Ovary (tissue), 9 donors: ENCODE data around the gene WWOX. TPM values are rescaled to one million over a fixed set of nuclear protein-coding genes. Genes with fewer than 3 reads are reported as not detected.

Source experiments
- DNase-seq, 5 donors: peaks; one replicate each; pipeline ENCODE4 v3.0.0-alpha.2; 2019 to 2020
- H3K27ac ChIP-seq, 2 donors: fragments of 200-600 bp; one replicate each; pipeline versions ENCODE4 v1.5.1 to v1.8.0; 2019 to 2022
- H3K27me3 ChIP-seq: fragments of 200-600 bp; one replicate; pipeline ENCODE4 v1.8.0; 2022
- H3K36me3 ChIP-seq: fragments of 200-600 bp; sonication (generic); one replicate; pipeline ENCODE4 v1.5.1; 2019
- H3K4me1 ChIP-seq: one replicate; pipeline ENCODE4 v1.8.1; 2013; ENCODE audit warnings: mild to moderate bottlenecking, moderate library complexity; ENCODE audit not compliant: insufficient read depth
- H3K4me3 ChIP-seq: fragments of 200-600 bp; sonication (generic); one replicate; pipeline ENCODE4 v1.5.1; 2017
- H3K9me3 ChIP-seq, 2 donors: fragments of 200-600 bp in 1 of 2; sonication (generic) in 1 of 2; one replicate each; pipeline versions ENCODE4 v1.5.1 to v1.8.1; 2013 to 2019; ENCODE audit warnings: mild to moderate bottlenecking in 1 of 2, moderate library complexity in 1 of 2
- CTCF ChIP-seq, 3 donors: fragments of 450-650 bp in 2 of 3; fragments of 200-600 bp in 1 of 3; IDR thresholded peaks; one replicate each; pipeline versions ENCODE4 v1.5.1 to v1.8.0; 2016 to 2022; ENCODE audit warnings: antibody characterized with exemption in 3 of 3, mild to moderate bottlenecking in 1 of 3
- EP300 ChIP-seq: sonication (generic); formaldehyde crosslinking; IDR thresholded peaks from one replicate; pipeline ENCODE4 v1.6.1; 2017; ENCODE audit warnings: antibody characterized with exemption
- POLR2A ChIP-seq: fragments of 450-650 bp; IDR thresholded peaks from one replicate; pipeline ENCODE4 v1.6.1; 2017; ENCODE audit warnings: antibody characterized with exemption, mild to moderate bottlenecking, moderate library complexity
- WGBS, 3 donors: extraction: QIAGEN DNeasy Blood & Tissue Kit in 1 of 3; methylation state at CpG; one replicate each; pipeline versions ENCODE4 v1.1.5 to v1.1.7; 2013 to 2017; 5-methylcytosine and 5-hydroxymethylcytosine counted together
- intact Hi-C, 4 donors: fragments of 100-400 bp; cut with DNase I; formaldehyde crosslinking; loops; one replicate each; pipeline versions ENCODE4 v1.11.0 to v1.15.1; 2022 to 2023
- polyA plus RNA-seq, 2 donors: library from polyadenylated mRNA; stranded (reverse); fragments of 200-250 nt in 1 of 2; fragments of 350-450 nt in 1 of 2; fragmentation: Illumina TruSeq in 1 of 2; extraction: RNeasy Lipid Tissue Mini Kit (QIAGEN cat#74804) in 1 of 2; gene quantifications; one replicate each; pipeline ENCODE4 v1.2.3, GENCODE V29; 2013 to 2014
- total RNA-seq, 7 donors: library from RNA; depleted of rRNA in 2 of 7; stranded (reverse); fragments of >200 nt in 2 of 7; fragmentation: NEBNext Ultra II Directional in 3 of 7; extraction: Animal tissue kit (Norgen Biotek cat#: 25700) in 3 of 7; gene quantifications; one replicate each; pipeline versions ENCODE4 v1.1.0 to v1.2.4, GENCODE V29; 2016 to 2023
- donor health status: DM: no; HTN: no; CAD: no; lungs with moderate emphysema.
- donor health status: DM: no; HTN: no; CAD: no.
- donor health status: Bipolar disorder and iron deficiency.
- donor health status: DM: yes; HTN: yes; CAD: no.
- donor health status: DM: no; HTN: no; CAD: no.
- donor health status: DM: yes; HTN: yes; CAD: no.

WWOX gene
- total and polyA plus RNA-seq, 9 donors: 11.0 to 40.5 (median 25.2) TPM

- peak; percentile 58 to 77 (median 71) for DNase-seq
- WGBS, 3 donors: 22 to 34% (median 22%) methylated on average over 12 of the region's 12 CpGs
- no peak for TF ChIP-seq POLR2A
- no peaks in the 10 kb centered on the region for H3K9me3 ChIP-seq
- peak overlapping the region in 1 of 2 donors; percentile 74 for H3K27ac ChIP-seq
- no peaks in the 10 kb centered on the region for H3K36me3 ChIP-seq
- H3K27me3 ChIP-seq: no peaks in the 10 kb centered on the region
- peaks cover 10% of the 10 kb centered on the region for H3K4me1 ChIP-seq
- no peak overlapping the region for H3K4me3 ChIP-seq
- intact Hi-C loops: loop anchor here in 3 of 4 donors (5.0 to 10.0 kb wide), 6 partner anchors 268 to 1580 kb away; partner anchors contain the start of gene MAF (in 2 of the 3)
These were observed 405.0 kb downstream of the WWOX start for GRCh38 chr16:78504401-78504851.

GRCh38 chr16:78505036-78505435 lies 405.6 kb downstream of the WWOX start:
- Histone ChIP-seq H3K36me3 (no peaks in the 10 kb centered on the region), H3K27me3 (no peaks in the 10 kb centered on the region), H3K4me1 (peaks cover 6% of the 10 kb centered on the region), H3K27ac (peak overlapping the region in 1 of 2 donors; percentile 74), H3K4me3 (no peak overlapping the region), H3K9me3 (no peaks in the 10 kb centered on the region)
- WGBS, 3 donors: 8 to 27% (median 18%) methylated on average over 6 of the region's 6 CpGs
- intact Hi-C loops: loop anchor here in 2 of 4 donors (5.0 to 10.0 kb wide), 5 partner anchors 267 to 1580 kb away; no protein-coding TSS in a partner anchor
- TF ChIP-seq CTCF (IDR thresholded peaks at IDR 0.05): no peak
- DNase-seq: peak in 2 of 5 donors; percentile 14 to 24

DNA sequence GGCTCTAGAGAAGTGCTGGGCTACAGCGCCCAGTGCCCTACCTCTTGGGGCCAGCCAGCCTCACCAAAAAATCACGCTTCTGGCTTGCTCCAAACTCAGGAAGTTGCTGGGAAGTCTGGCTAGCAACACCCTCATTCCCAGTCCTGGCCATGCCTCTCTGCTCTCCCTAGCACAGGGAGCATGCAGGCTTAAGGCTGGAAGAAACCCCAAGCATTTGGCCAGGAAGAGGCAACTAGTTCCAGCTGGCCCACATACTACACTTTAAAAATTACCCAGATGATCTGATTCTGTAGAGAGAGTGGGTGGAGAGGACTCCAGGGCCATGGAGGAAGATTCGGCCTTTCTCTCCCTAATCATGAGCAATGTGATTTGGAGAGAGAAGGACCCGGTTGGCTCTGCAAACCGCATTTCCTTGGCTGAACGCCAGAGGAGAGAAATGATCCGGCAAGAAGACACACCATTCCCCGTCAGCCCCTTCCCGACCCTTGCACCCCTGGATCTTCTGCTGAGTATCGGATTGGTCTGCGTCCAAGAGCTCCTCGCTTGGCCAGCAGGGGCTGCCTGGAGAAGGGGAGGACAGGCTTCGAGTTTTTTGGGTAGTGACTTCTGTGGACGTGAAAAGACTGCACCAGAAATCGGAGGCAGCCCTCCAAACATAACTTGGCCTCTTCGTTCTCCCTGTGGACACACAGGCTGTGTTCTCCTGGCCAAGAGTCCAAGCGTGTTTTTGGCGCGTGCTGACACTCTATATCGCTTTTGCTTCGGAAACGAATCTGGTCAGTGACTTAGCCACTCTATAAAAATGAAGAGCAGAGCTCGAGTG lies 406.3 kb downstream of the WWOX start:
- Histone ChIP-seq H3K27me3 (no peaks in the 10 kb centered on the region), H3K4me3 (peak overlapping the region; percentile 19), H3K27ac (peak overlapping the region in 1 of 2 donors; percentile 74), H3K9me3 (no peaks in the 10 kb centered on the region), H3K36me3 (no peaks in the 10 kb centered on the region), H3K4me1 (peaks cover 4% of the 10 kb centered on the region)
- WGBS, 3 donors: 11 to 19% (median 11%) methylated on average over 23 of the region's 23 CpGs
- TF ChIP-seq CTCF (IDR thresholded peaks at IDR 0.05): peak; percentile 31 to 61 (median 50)
- TF ChIP-seq POLR2A: no peak
- peak; percentile 82 to 94 (median 91) for DNase-seq
- intact Hi-C loops: loop anchor here in 2 of 4 donors (5.0 to 10.0 kb wide), 5 partner anchors 267 to 1579 kb away; no protein-coding TSS in a partner anchor

GRCh38 chr16:78506367-78507193 lies 407.1 kb downstream of the WWOX start:
- WGBS, 3 donors: 49 to 55% (median 50%) methylated on average over 11 of the region's 11 CpGs
- no peak for TF ChIP-seq EP300
- no peak for TF ChIP-seq CTCF (IDR thresholded peaks at IDR 0.05)
- TF ChIP-seq POLR2A: no peak
- H3K27me3 ChIP-seq: no peaks in the 10 kb centered on the region
- no peaks in the 10 kb centered on the region for H3K36me3 ChIP-seq
- intact Hi-C loops: loop anchor here in 2 of 4 donors (5.0 to 10.0 kb wide), 5 partner anchors 266 to 1578 kb away; no protein-coding TSS in a partner anchor
- no peak for DNase-seq
- H3K27ac ChIP-seq: peak overlapping the region in 1 of 2 donors; percentile 74
- H3K4me1 ChIP-seq: peaks cover 3% of the 10 kb centered on the region
- H3K9me3 ChIP-seq: no peaks in the 10 kb centered on the region
- H3K4me3 ChIP-seq: peak overlapping the region; percentile 19
